HepG2 (cell line): ENCODE results near the gene TMEM225B. TPM values are rescaled to one million over a fixed set of nuclear protein-coding genes. Genes with fewer than 3 reads are reported as not detected.
"Not testable (repeated sequence)": the region's sequence is repeated elsewhere in the genome, so short reads cannot be mapped to it uniquely, and the experiment has no call there.

ENCODE experiments used
- ATAC-seq: fragments of 200-7000 bp; cut with Tn5 transposase; 3 replicates; pipeline ENCODE4 v1.9.1; 2020; ENCODE audit warnings: mild to moderate bottlenecking, moderate library complexity
- BruUV-seq: library from RNA; stranded (reverse); fragments of 400-500 nt; replicated peaks from 2 replicates; lab custom pipeline; 2021; lab: Mats Ljungman, UMichigan
- CTCF ChIA-PET: fragments of 300-600 bp; formaldehyde crosslinking; extraction: SDS; loops from one replicate; lab custom pipeline; 2021; ENCODE audit warnings: low total read pairs, inconsistent platforms, low intra/inter-chr PET ratio; lab: Yijun Ruan, JAX
- POLR2A ChIA-PET: fragments of 350-600 bp; sonication (Branson Sonifier 250); formaldehyde crosslinking; loops from one replicate; lab custom pipeline; 2020; ENCODE audit warnings: antibody characterized with exemption, inconsistent platforms; lab: Yijun Ruan, JAX
- DNase-seq: peaks from one replicate; pipeline ENCODE4 v3.0.0-alpha.2; 2015; ENCODE audit warnings: low spot score
- FAIRE-seq: peaks from 3 replicates; lab custom pipeline; 2011; peaks lifted over from hg19 to GRCh38; lab: Jason Lieb, UNC
- H2AFZ ChIP-seq: one replicate; pipeline ENCODE4 v1.6.1; 2011; ENCODE audit warnings: low read length, inconsistent platforms
- H3K27ac ChIP-seq: fragments of 300-600 bp; 3 replicates; pipeline ENCODE4 v1.8.0; 2011; ENCODE audit warnings: mixed run types, mild to moderate bottlenecking, mixed read lengths, low read length, inconsistent platforms; ENCODE audit not compliant: insufficient read depth; ENCODE audit errors: extremely low read length
- H3K27me3 ChIP-seq, 2 experiments: fragments of 200-600 bp in 1 of 2; 2 replicates in 1 of 2; 3 replicates in 1 of 2; pipeline versions ENCODE4 v1.6.0 to v1.8.0; 2011; ENCODE audit warnings: low read length in 2 of 2, mild to moderate bottlenecking in 2 of 2, moderate library complexity in 2 of 2, inconsistent platforms in 1 of 2; ENCODE audit not compliant: insufficient read depth in 2 of 2, control insufficient read depth in 1 of 2
- H3K36me3 ChIP-seq, 2 experiments: fragments of 200-600 bp in 1 of 2; replicated peaks in 1 of 2; 2 replicates in 1 of 2; 3 replicates in 1 of 2; pipeline versions ENCODE4 v1.5.1 to v1.8.0; 2011; ENCODE audit warnings: low read length in 2 of 2, inconsistent platforms in 1 of 2; ENCODE audit not compliant: insufficient read depth in 2 of 2, control insufficient read depth in 1 of 2
- H3K4me1 ChIP-seq: 2 replicates; pipeline ENCODE4 v1.5.1; 2012; ENCODE audit warnings: low read length, inconsistent platforms; ENCODE audit not compliant: insufficient read depth
- H3K4me2 ChIP-seq: 2 replicates; pipeline ENCODE4 v1.6.0; 2011; ENCODE audit warnings: low read depth, low read length, inconsistent platforms
- H3K4me3 ChIP-seq, 3 experiments: fragments of 200-600 bp in 1 of 3; sonication (generic), shearing (Covaris generic) in 1 of 3; replicated peaks in 1 of 3; 2 replicates each; pipeline ENCODE4 v1.5.1; 2011 to 2016; ENCODE audit warnings: low read length in 3 of 3, inconsistent platforms in 2 of 3, low read depth in 2 of 3, mild to moderate bottlenecking in 2 of 3, control low read depth in 1 of 3, mixed read lengths in 1 of 3; ENCODE audit not compliant: insufficient read depth in 1 of 3
- H3K79me2 ChIP-seq: one replicate; pipeline ENCODE4 v1.6.1; 2011; ENCODE audit warnings: low read length, inconsistent platforms; ENCODE audit not compliant: insufficient read depth
- H3K9ac ChIP-seq: 2 replicates; pipeline ENCODE4 v1.6.0; 2011; ENCODE audit warnings: mild to moderate bottlenecking, low read depth, low read length, inconsistent platforms; ENCODE audit not compliant: insufficient read depth
- H3K9me3 ChIP-seq: 2 replicates; pipeline ENCODE4 v1.5.1; 2012; ENCODE audit warnings: mild to moderate bottlenecking, low read length
- H4K20me1 ChIP-seq: 2 replicates; pipeline ENCODE4 v1.6.0; 2011; ENCODE audit warnings: inconsistent platforms, mild to moderate bottlenecking, low read length, moderate library complexity; ENCODE audit not compliant: insufficient read depth
- WGBS: methylation state at CpG from one replicate; pipeline ENCODE4 v1.1.6; 2017; ENCODE audit warnings: low lambda C conversion rate; 5-methylcytosine and 5-hydroxymethylcytosine counted together
- in situ Hi-C: cut with HindIII; loops from 2 replicates; pipeline ENCODE4 v1.10.0; 2017; ENCODE audit warnings: low pct_unique_long_range_greater_than_20kb; ENCODE audit not compliant: extremely low pct_ligation_motif_present
- intact Hi-C: fragments of 100-400 bp; cut with micrococcal nuclease; formaldehyde crosslinking; loops from one replicate; pipeline ENCODE4 v1.10.0; 2022; ENCODE audit not compliant: unreplicated experiment
- polyA plus RNA-seq, 8 experiments: library from polyadenylated mRNA; depleted of rRNA in 3 of 8; stranded (reverse) in 7 of 8; unstranded in 1 of 8; fragments of >200 nt; fragmentation: Illumina TruSeq in 4 of 8; extraction: Trizol in 4 of 8; gene quantifications; 2 replicates each; pipeline versions ENCODE4 v1.2.1 to v1.2.3, GENCODE V29; 2011 to 2016; ENCODE audit warnings: low read depth in 4 of 8, missing spikeins in 1 of 8, mixed read lengths in 1 of 8; ENCODE audit not compliant: insufficient read depth in 1 of 8
- total RNA-seq, 5 experiments: library from RNA; depleted of rRNA; stranded (reverse); fragments of >200 nt; fragmentation: Illumina TruSeq; extraction: Trizol; gene quantifications; 2 replicates each; pipeline ENCODE4 v1.2.3, GENCODE V29; 2016; ENCODE audit warnings: low read depth in 1 of 5

TMEM225B gene
- total and polyA plus RNA-seq, 2 of the 13 experiments (the other 11 are each of a cell fraction or from before 2014, with no cell fraction given): 0.78 to 0.95 TPM

GRCh38 chr7:99657879-99658278 is 59.8 kb downstream of the TMEM225B start:
- H3K36me3 ChIP-seq, H3K9ac ChIP-seq, DNase-seq, H3K27me3 ChIP-seq, in situ Hi-C loops, POLR2A ChIA-PET, BruUV-seq, H3K79me2 ChIP-seq, H2AFZ ChIP-seq, H3K4me3 ChIP-seq, ATAC-seq, H3K4me2 ChIP-seq, H3K9me3 ChIP-seq, H3K4me1 ChIP-seq, CTCF ChIA-PET, H4K20me1 ChIP-seq, H3K27ac ChIP-seq, FAIRE-seq, intact Hi-C loops: not testable (repeated sequence)
- WGBS: 87% methylated on average over 5 of the region's 5 CpGs

Other genes with a start within 250 kb of the TMEM225B start
- 89.1 and 92.2 TPM in 2 replicates for gene ARPC1B, start 223.5 kb upstream of the TMEM225B start, total RNA-seq (2016; rRNA removed; fragmentation: Illumina TruSeq; extraction: Trizol)
- gene ARPC1B, start 223.5 kb upstream of the TMEM225B start, polyA plus RNA-seq (2011; rRNA removed): 72.9 and 89.3 TPM in 2 replicates
- 95.1 and 100 TPM in 2 replicates for gene PDAP1, start 189.7 kb upstream of the TMEM225B start, total RNA-seq (2016; rRNA removed; fragmentation: Illumina TruSeq; extraction: Trizol)
- gene PDAP1, start 189.7 kb upstream of the TMEM225B start, polyA plus RNA-seq (2011; rRNA removed): 12.8 and 13.0 TPM in 2 replicates
- 79.1 and 101 TPM in 2 replicates for gene BUD31, start 189.3 kb upstream of the TMEM225B start, total RNA-seq (2016; rRNA removed; fragmentation: Illumina TruSeq; extraction: Trizol)
- gene BUD31, start 189.3 kb upstream of the TMEM225B start, polyA plus RNA-seq (2011; rRNA removed): 29.8 and 35.1 TPM in 2 replicates
- gene PTCD1, start 159.5 kb upstream of the TMEM225B start, total RNA-seq (2016; rRNA removed; fragmentation: Illumina TruSeq; extraction: Trizol): 4.7 and 8.4 TPM in 2 replicates
- gene PTCD1, start 159.5 kb upstream of the TMEM225B start, polyA plus RNA-seq (2011; rRNA removed): 3.0 and 3.4 TPM in 2 replicates
- 44.4 and 49.6 TPM in 2 replicates for gene CPSF4, start 159.3 kb upstream of the TMEM225B start, total RNA-seq (2016; rRNA removed; fragmentation: Illumina TruSeq; extraction: Trizol)
- 34.1 and 46.9 TPM in 2 replicates for gene CPSF4, start 159.3 kb upstream of the TMEM225B start, polyA plus RNA-seq (2011; rRNA removed)
- gene ATP5MF, start 132.1 kb upstream of the TMEM225B start, total RNA-seq (2016; rRNA removed; fragmentation: Illumina TruSeq; extraction: Trizol): 763 and 795 TPM in 2 replicates
- gene ATP5MF, start 132.1 kb upstream of the TMEM225B start, polyA plus RNA-seq (2011; rRNA removed): 499 and 597 TPM in 2 replicates
- 15.3 and 19.8 TPM in 2 replicates for gene ZNF789, start 125.4 kb upstream of the TMEM225B start, total RNA-seq (2016; rRNA removed; fragmentation: Illumina TruSeq; extraction: Trizol)
- gene ZNF789, start 125.4 kb upstream of the TMEM225B start, polyA plus RNA-seq (2011; rRNA removed): 23.6 and 25.1 TPM in 2 replicates
- 18.7 and 19.6 TPM in 2 replicates for gene ZNF394, start 98.0 kb upstream of the TMEM225B start, total RNA-seq (2016; rRNA removed; fragmentation: Illumina TruSeq; extraction: Trizol)
- gene ZNF394, start 98.0 kb upstream of the TMEM225B start, polyA plus RNA-seq (2011; rRNA removed): 7.8 and 8.6 TPM in 2 replicates
- 11.7 and 14.4 TPM in 2 replicates for gene ZKSCAN5, start 93.6 kb upstream of the TMEM225B start, total RNA-seq (2016; rRNA removed; fragmentation: Illumina TruSeq; extraction: Trizol)
- gene ZKSCAN5, start 93.6 kb upstream of the TMEM225B start, polyA plus RNA-seq (2011; rRNA removed): 5.2 and 5.5 TPM in 2 replicates
- gene FAM200A, start 46.2 kb upstream of the TMEM225B start, total RNA-seq (2016; rRNA removed; fragmentation: Illumina TruSeq; extraction: Trizol): 6.3 and 10.4 TPM in 2 replicates
- 4.7 and 5.4 TPM in 2 replicates for gene FAM200A, start 46.2 kb upstream of the TMEM225B start, polyA plus RNA-seq (2011; rRNA removed)
- gene ZNF655, start 39.6 kb upstream of the TMEM225B start, total RNA-seq (2016; rRNA removed; fragmentation: Illumina TruSeq; extraction: Trizol): 53.4 and 54.8 TPM in 2 replicates
- gene ZNF655, start 39.6 kb upstream of the TMEM225B start, polyA plus RNA-seq (2011; rRNA removed): 75.6 and 83.2 TPM in 2 replicates
- gene ZSCAN25, start 18.7 kb downstream of the TMEM225B start, total RNA-seq (2016; rRNA removed; fragmentation: Illumina TruSeq; extraction: Trizol): 16.3 and 16.8 TPM in 2 replicates
- gene ZSCAN25, start 18.7 kb downstream of the TMEM225B start, polyA plus RNA-seq (2011; rRNA removed): 12.1 and 12.3 TPM in 2 replicates
- gene CYP3A5, start 81.7 kb downstream of the TMEM225B start, total RNA-seq (2016; rRNA removed; fragmentation: Illumina TruSeq; extraction: Trizol): 1.7 and 5.7 TPM in 2 replicates
- gene CYP3A5, start 81.7 kb downstream of the TMEM225B start, polyA plus RNA-seq (2011; rRNA removed): 9.3 and 9.6 TPM in 2 replicates
- gene CYP3A7, start 136.9 kb downstream of the TMEM225B start, total RNA-seq (2016; rRNA removed; fragmentation: Illumina TruSeq; extraction: Trizol): 6.4 and 6.6 TPM in 2 replicates
- 5.7 and 5.8 TPM in 2 replicates for gene CYP3A7, start 136.9 kb downstream of the TMEM225B start, polyA plus RNA-seq (2011; rRNA removed)
- gene CYP3A4, start 185.9 kb downstream of the TMEM225B start, total RNA-seq (2016; rRNA removed; fragmentation: Illumina TruSeq; extraction: Trizol): 0.11 and 0.35 TPM in 2 replicates
- 0.07 and 0.24 TPM in 2 replicates for gene CYP3A4, start 185.9 kb downstream of the TMEM225B start, polyA plus RNA-seq (2011; rRNA removed)
- 0.55 and 3.1 TPM in 2 replicates for gene CYP3A43, start 229.7 kb downstream of the TMEM225B start, total RNA-seq (2016; rRNA removed; fragmentation: Illumina TruSeq; extraction: Trizol)
- 2.3 and 2.4 TPM in 2 replicates for gene CYP3A43, start 229.7 kb downstream of the TMEM225B start, polyA plus RNA-seq (2011; rRNA removed)